HEK293 (cell line): ENCODE measurements around the gene RABL3.

Experiments used
- CTCF ChIA-PET: fragments of 350-600 bp; formaldehyde crosslinking; extraction: SDS; loops from one replicate; lab custom pipeline; 2021; ENCODE audit warnings: antibody characterized with exemption; lab: Yijun Ruan, JAX
- POLR2A ChIA-PET: fragments of 300-600 bp; formaldehyde crosslinking; extraction: SDS; loops from one replicate; lab custom pipeline; 2020; ENCODE audit warnings: antibody characterized with exemption, inconsistent platforms; lab: Yijun Ruan, JAX
- H3K27ac ChIP-seq: fragments of 200-500 bp; sonication (Bioruptor generic); 2 replicates; pipeline ENCODE4 v1.5.1; 2014; ENCODE audit warnings: low read depth, low read length, control low read depth, inconsistent platforms; ENCODE audit errors: extremely low read depth
- H3K36me3 ChIP-seq, 2 experiments: fragments of 200-500 bp in 1 of 2; sonication (Bioruptor generic) in 1 of 2; 1 replicate in 1 of 2; 2 replicates in 1 of 2; pipeline ENCODE4 v1.5.1; 2014 to 2017; ENCODE audit warnings: inconsistent platforms in 2 of 2, low read length in 2 of 2; ENCODE audit not compliant: control insufficient read depth in 2 of 2, insufficient read depth in 1 of 2
- H3K4me1 ChIP-seq: fragments of 200-500 bp; sonication (Bioruptor generic); 2 replicates; pipeline ENCODE4 v1.5.1; 2014; ENCODE audit warnings: mild to moderate bottlenecking, low read length, inconsistent platforms; ENCODE audit not compliant: control insufficient read depth, insufficient read depth
- H3K4me3 ChIP-seq: 2 replicates; pipeline ENCODE4 v1.5.1; 2011; ENCODE audit warnings: low read depth, mild to moderate bottlenecking, control low read depth, low read length, moderate library complexity
- H3K9me3 ChIP-seq: fragments of 200-500 bp; sonication (Bioruptor generic); 2 replicates; pipeline ENCODE4 v1.5.1; 2014; ENCODE audit warnings: low read depth, low read length, inconsistent platforms; ENCODE audit not compliant: control insufficient read depth, insufficient read depth
- BCL11B ChIP-seq: fragments of 450-650 bp; formaldehyde crosslinking; IDR thresholded peaks from 2 replicates; pipeline ENCODE4 v1.5.1; 2016; ENCODE audit warnings: low read depth, missing biosample characterization, missing genetic modification characterization
- BCL6B ChIP-seq: fragments of 450-650 bp; formaldehyde crosslinking; IDR thresholded peaks from 2 replicates; pipeline ENCODE4 v1.5.1; 2017; ENCODE audit warnings: missing biosample characterization, missing genetic modification characterization
- EGR2 ChIP-seq: fragments of 450-650 bp; formaldehyde crosslinking; IDR thresholded peaks from 2 replicates; pipeline ENCODE4 v1.5.1; 2016; ENCODE audit warnings: low read depth, missing biosample characterization, missing genetic modification characterization
- GLI4 ChIP-seq: fragments of 450-650 bp; formaldehyde crosslinking; IDR thresholded peaks from 2 replicates; pipeline ENCODE4 v1.5.1; 2016; ENCODE audit warnings: missing biosample characterization, missing genetic modification characterization
- HOXC10 ChIP-seq: sonication (generic); formaldehyde crosslinking; IDR thresholded peaks from 2 replicates; pipeline ENCODE4 v1.8.1; 2023; ENCODE audit warnings: mild to moderate bottlenecking, missing genetic modification reagents
- OVOL3 ChIP-seq: fragments of 450-650 bp; formaldehyde crosslinking; IDR thresholded peaks from 2 replicates; pipeline ENCODE4 v1.5.1; 2016; ENCODE audit warnings: missing biosample characterization, missing genetic modification characterization
- SP3 ChIP-seq: fragments of 450-650 bp; formaldehyde crosslinking; IDR thresholded peaks from 2 replicates; pipeline ENCODE4 v1.5.1; 2016; ENCODE audit warnings: missing biosample characterization, missing genetic modification characterization
- SP7 ChIP-seq: fragments of 450-650 bp; formaldehyde crosslinking; IDR thresholded peaks from 2 replicates; pipeline ENCODE4 v1.5.1; 2016; ENCODE audit warnings: missing biosample characterization, missing genetic modification characterization
- YY1 ChIP-seq: fragments of 450-650 bp; formaldehyde crosslinking; IDR thresholded peaks from 2 replicates; pipeline ENCODE4 v1.5.1; 2018; ENCODE audit warnings: missing biosample characterization, missing genetic modification characterization
- ZBTB21 ChIP-seq: fragments of 450-650 bp; formaldehyde crosslinking; IDR thresholded peaks from 2 replicates; pipeline ENCODE4 v1.5.1; 2017; ENCODE audit warnings: missing biosample characterization, missing genetic modification characterization
- ZFHX2 ChIP-seq: fragments of 450-650 bp; formaldehyde crosslinking; conservative IDR thresholded peaks from 2 replicates; pipeline ENCODE4 v1.5.1; 2016; ENCODE audit warnings: missing biosample characterization, missing genetic modification characterization
- ZFP69B ChIP-seq: fragments of 450-650 bp; formaldehyde crosslinking; IDR thresholded peaks from 2 replicates; pipeline ENCODE4 v1.5.1; 2016; ENCODE audit warnings: missing biosample characterization, missing genetic modification characterization
- ZNF18 ChIP-seq: fragments of 450-650 bp; formaldehyde crosslinking; IDR thresholded peaks from 2 replicates; pipeline ENCODE4 v1.5.1; 2016; ENCODE audit warnings: missing biosample characterization, missing genetic modification characterization
- ZNF223 ChIP-seq: fragments of 450-650 bp; formaldehyde crosslinking; IDR thresholded peaks from 2 replicates; pipeline ENCODE4 v1.5.1; 2016; ENCODE audit warnings: missing biosample characterization, missing genetic modification characterization
- ZNF292 ChIP-seq: fragments of 450-650 bp; formaldehyde crosslinking; IDR thresholded peaks from 2 replicates; pipeline ENCODE4 v1.5.1; 2016; ENCODE audit warnings: low read depth, missing biosample characterization, missing genetic modification characterization, borderline replicate concordance
- ZNF311 ChIP-seq: fragments of 450-650 bp; formaldehyde crosslinking; IDR thresholded peaks from 2 replicates; pipeline ENCODE4 v1.5.1; 2017; ENCODE audit warnings: missing biosample characterization, missing genetic modification characterization, borderline replicate concordance
- ZNF324 ChIP-seq: fragments of 450-650 bp; formaldehyde crosslinking; IDR thresholded peaks from 2 replicates; pipeline ENCODE4 v1.5.1; 2016; ENCODE audit warnings: missing biosample characterization, missing genetic modification characterization
- ZNF391 ChIP-seq: fragments of 450-650 bp; formaldehyde crosslinking; IDR thresholded peaks from 2 replicates; pipeline ENCODE4 v1.5.1; 2016; ENCODE audit warnings: low read depth, missing biosample characterization, missing genetic modification characterization, borderline replicate concordance
- ZNF404 ChIP-seq: fragments of 450-650 bp; formaldehyde crosslinking; IDR thresholded peaks from 2 replicates; pipeline ENCODE4 v1.5.1; 2017; ENCODE audit warnings: missing biosample characterization, missing genetic modification characterization
- ZNF510 ChIP-seq: fragments of 450-650 bp; formaldehyde crosslinking; IDR thresholded peaks from 2 replicates; pipeline ENCODE4 v1.5.1; 2018; ENCODE audit warnings: mild to moderate bottlenecking, missing genetic modification characterization, missing biosample characterization; ENCODE audit not compliant: insufficient replicate concordance
- ZNF514 ChIP-seq: fragments of 450-650 bp; formaldehyde crosslinking; IDR thresholded peaks from 2 replicates; pipeline ENCODE4 v1.5.1; 2016; ENCODE audit warnings: missing biosample characterization, missing genetic modification characterization
- ZNF549 ChIP-seq: fragments of 450-650 bp; IDR thresholded peaks from 2 replicates; pipeline ENCODE4 v1.5.1; 2018; ENCODE audit warnings: missing biosample characterization, missing genetic modification characterization, mild to moderate bottlenecking, inconsistent platforms, moderate library complexity
- ZNF621 ChIP-seq: fragments of 450-650 bp; formaldehyde crosslinking; IDR thresholded peaks from 2 replicates; pipeline ENCODE4 v1.5.1; 2017; ENCODE audit warnings: missing biosample characterization, missing genetic modification characterization
- ZNF639 ChIP-seq: fragments of 450-650 bp; formaldehyde crosslinking; IDR thresholded peaks from 2 replicates; pipeline ENCODE4 v1.5.1; 2016; ENCODE audit warnings: missing biosample characterization, missing genetic modification characterization
- ZNF658 ChIP-seq: fragments of 450-650 bp; formaldehyde crosslinking; IDR thresholded peaks from 2 replicates; pipeline ENCODE4; 2016; ENCODE audit warnings: missing biosample characterization, missing genetic modification characterization
- ZNF776 ChIP-seq: fragments of 450-650 bp; formaldehyde crosslinking; IDR thresholded peaks from 2 replicates; pipeline ENCODE4 v1.5.0; 2017; ENCODE audit warnings: missing biosample characterization, missing genetic modification characterization, borderline replicate concordance
- ZNF785 ChIP-seq: fragments of 450-650 bp; formaldehyde crosslinking; IDR thresholded peaks from 2 replicates; pipeline ENCODE4 v1.5.1; 2016; ENCODE audit warnings: missing biosample characterization, missing genetic modification characterization
- ZNF791 ChIP-seq: fragments of 450-650 bp; formaldehyde crosslinking; IDR thresholded peaks from 2 replicates; pipeline ENCODE4 v1.5.1; 2016; ENCODE audit warnings: missing biosample characterization, missing genetic modification characterization

Gene RABL3

DNA sequence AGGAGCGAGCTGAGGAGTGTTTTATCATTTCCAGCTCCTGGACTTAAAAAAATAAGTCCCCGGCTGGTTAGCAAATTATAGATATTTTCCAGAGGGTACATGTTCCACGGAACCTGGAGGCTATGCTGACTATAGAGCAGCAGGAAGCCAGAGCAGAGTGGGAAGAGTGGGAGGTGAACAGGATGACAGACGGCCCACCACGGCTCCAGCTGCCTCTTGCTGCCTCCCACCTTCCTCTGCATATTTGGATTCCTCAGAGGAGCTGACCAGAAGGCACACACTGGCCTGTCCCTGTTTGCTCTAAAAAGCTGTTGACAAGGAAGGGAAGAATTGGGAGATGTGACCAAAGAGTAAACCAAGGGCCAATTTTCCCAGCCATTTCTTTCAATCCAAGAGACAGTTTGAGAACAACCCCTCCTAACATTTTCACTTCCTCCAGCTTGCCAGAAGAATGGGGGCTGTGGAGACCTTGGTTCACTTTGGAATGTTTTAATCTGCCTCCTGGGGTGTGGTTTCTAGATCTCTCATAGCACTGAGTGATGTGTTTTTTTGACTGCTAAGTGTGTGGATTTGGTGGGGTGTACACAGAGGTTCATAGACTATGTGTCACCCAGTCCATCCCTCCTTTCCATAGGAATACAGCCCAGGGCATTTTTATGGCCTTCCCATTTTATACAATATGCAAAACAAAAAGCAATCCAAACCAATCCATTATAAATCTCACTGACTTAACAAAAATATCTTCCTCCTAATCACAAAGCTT is 97.1 kb downstream of the RABL3 start:
- H3K36me3 ChIP-seq, result no peaks in the 10 kb centered on the region
- no peak overlapping the region for H3K4me3 ChIP-seq
- H3K27ac ChIP-seq, result no peak overlapping the region
- CTCF ChIA-PET, result no interaction called here
- no peaks in the 10 kb centered on the region for H3K4me1 ChIP-seq
- no peaks in the 10 kb centered on the region for H3K9me3 ChIP-seq
- no peak for TF ChIP-seq ZNF514 (tag by site-specific recombination)
- no peak for TF ChIP-seq SP7 (tag by site-specific recombination)
- no peak for TF ChIP-seq ZNF292 (tag by site-specific recombination)
- TF ChIP-seq ZNF658 (tag by site-specific recombination), result no peak
- TF ChIP-seq ZFHX2 (tag by site-specific recombination), result peak; percentile 21; the same call in 1 of the 2 replicates
- no peak for TF ChIP-seq ZNF391 (tag by site-specific recombination)
- TF ChIP-seq EGR2, result peak; percentile 32; the same call in 1 of the 2 replicates
- TF ChIP-seq ZNF404 (tag by site-specific recombination), result no peak
- no peak for TF ChIP-seq GLI4
- TF ChIP-seq, all 188 proteins: peak for 2
- POLR2A ChIA-PET, result no interaction called here

- no peak for TF ChIP-seq ZNF776 (tag by site-specific recombination)
- no peak for TF ChIP-seq ZBTB21 (tag by site-specific recombination)
- no peak for TF ChIP-seq ZNF18 (tag by site-specific recombination)
- TF ChIP-seq OVOL3 (tag by site-specific recombination), result no peak
- ChIA-PET POLR2A (no interaction called here), CTCF (interaction anchor here (0.8 kb wide), 1 partner anchor 12 kb away, joined by 3 read pairs; no protein-coding TSS in a partner anchor)
- Histone ChIP-seq H3K4me3 (no peak overlapping the region), H3K9me3 (no peaks in the 10 kb centered on the region), H3K27ac (no peak overlapping the region), H3K36me3 (no peaks in the 10 kb centered on the region), H3K4me1 (no peaks in the 10 kb centered on the region)
These were observed 99.9 kb downstream of the RABL3 start for GRCh38 chr3:120642368-120642948.

DNA sequence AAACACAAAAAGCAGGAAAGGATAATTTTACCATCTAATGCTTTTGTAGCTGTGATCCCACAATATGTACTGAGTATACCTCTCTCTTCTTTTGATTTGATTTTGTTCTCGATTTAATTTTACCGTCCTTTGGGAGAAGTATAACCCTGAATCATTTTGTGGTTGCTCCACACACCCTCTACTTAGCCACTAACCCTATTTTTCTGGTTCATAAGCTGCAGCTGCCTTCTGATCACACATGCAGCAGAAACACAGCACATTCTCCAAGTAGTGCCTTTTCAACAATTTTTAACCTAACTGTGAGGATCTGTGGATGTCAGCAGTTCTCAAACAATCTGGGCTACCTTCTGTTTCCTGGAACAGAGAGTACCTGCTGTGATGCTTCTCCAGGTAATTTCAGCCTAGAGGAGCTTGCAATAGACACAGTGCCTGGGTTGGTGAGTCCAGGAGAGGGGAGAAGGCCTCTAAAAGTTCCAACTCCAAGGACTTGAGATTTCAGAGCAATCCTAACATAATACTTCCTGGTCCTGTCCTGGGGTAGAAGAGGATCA is 100.5 kb downstream of the RABL3 start:
- Histone ChIP-seq H3K9me3 (no peaks in the 10 kb centered on the region), H3K4me3 (no peak overlapping the region), H3K27ac (no peak overlapping the region), H3K36me3 (no peaks in the 10 kb centered on the region), H3K4me1 (no peaks in the 10 kb centered on the region)
- no peak for TF ChIP-seq ZFP69B
- no peak for TF ChIP-seq ZNF785 (tag by site-specific recombination)
- TF ChIP-seq BCL6B (tag by site-specific recombination), result no peak
- TF ChIP-seq ZNF639 (tag by site-specific recombination), result no peak
- no peak for TF ChIP-seq ZNF311 (tag by site-specific recombination)
- TF ChIP-seq BCL11B, result no peak
- no peak for TF ChIP-seq SP3 (tag by site-specific recombination)
- TF ChIP-seq ZNF621 (tag by site-specific recombination), result no peak
- TF ChIP-seq HOXC10 (CRISPR knock-in tag), result no peak
- no peak for TF ChIP-seq ZNF514 (tag by site-specific recombination)
- no peak for TF ChIP-seq ZNF324 (tag by site-specific recombination)
- no peak for TF ChIP-seq ZNF549 (tag by site-specific recombination)
- TF ChIP-seq ZNF510 (tag by site-specific recombination), result no peak
- no peak for TF ChIP-seq ZNF791 (tag by site-specific recombination)
- TF ChIP-seq YY1 (tag by site-specific recombination), result no peak
- no peak for TF ChIP-seq ZNF223 (tag by site-specific recombination)
- CTCF ChIA-PET, result interaction anchor here (0.8 kb wide), 1 partner anchor 11 kb away, joined by 3 read pairs; no protein-coding TSS in a partner anchor
- POLR2A ChIA-PET, result no interaction called here
